Hematopoietic multipotent progenitor cell treated with erythropoietin and hydrocortisone succinate and interleukin-3 and kit ligand, for 6 days (in vitro differentiated cells): ENCODE results near the gene CDH13.
A peak's percentile ranks its signal among the peaks of the same experiment; 100 is the strongest.

Experiments
- DNase-seq: peaks from one replicate; pipeline ENCODE4 v3.0.0-alpha.2; 2015

The CDH13 gene

DNA sequence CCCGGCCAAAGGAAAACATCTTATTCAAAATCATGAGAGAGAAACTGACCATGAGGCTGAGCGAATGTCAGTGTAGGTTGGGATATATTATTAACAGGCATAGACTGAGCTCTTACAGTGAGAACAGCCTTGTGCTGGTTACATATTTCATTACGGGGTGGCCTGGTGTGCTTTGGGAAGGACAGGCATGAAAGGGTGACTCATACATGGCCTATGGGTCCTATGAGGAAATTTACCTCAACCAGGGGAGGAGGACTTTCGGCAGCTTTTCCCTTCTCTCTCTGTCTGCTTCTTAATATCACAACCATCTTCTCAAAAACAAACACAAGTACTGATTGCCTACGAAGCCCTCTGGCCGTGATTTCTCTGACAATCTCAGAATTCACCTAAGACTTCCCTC is 579.1 kb downstream of the CDH13 start:
- no peak for DNase-seq

DNA sequence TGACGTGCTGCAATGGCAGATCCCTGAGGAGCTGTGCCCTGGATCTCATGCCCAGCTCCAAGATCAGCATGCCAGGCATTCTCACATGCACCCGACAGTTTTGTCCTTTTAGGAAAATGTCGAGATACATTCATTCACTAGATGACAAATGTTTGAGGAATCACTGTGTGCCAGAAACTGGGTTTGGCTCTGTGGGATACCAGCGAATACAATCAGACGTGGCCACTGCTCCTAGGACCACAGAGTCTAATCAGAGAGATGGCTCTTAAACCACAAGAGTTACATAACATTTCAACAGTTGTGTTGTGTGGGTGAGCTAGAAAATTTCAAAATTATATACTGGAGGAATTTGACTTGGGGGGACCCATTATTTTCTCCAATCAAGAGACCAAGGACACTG is 579.7 kb downstream of the CDH13 start:
- DNase-seq, result peak; percentile 2

DNA sequence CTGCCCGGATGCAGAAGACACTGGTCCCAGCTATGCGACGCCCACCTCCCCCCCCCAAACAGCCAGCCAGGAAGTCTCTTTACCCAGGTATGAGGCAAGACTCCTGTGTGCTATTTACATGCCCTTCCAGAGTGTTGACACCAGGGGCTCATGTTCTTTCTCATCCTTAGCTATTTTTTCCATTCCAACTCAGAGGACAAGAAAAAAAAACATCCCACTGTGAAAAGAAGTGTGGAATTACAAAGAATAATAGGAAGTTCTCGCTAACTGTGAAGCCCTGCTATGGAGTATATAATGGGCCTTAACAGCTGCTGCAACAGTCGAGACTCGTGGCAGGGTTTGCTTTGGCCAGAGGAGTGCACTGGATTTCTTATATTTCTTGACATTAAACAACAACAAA is 584.9 kb downstream of the CDH13 start:
- DNase-seq, result no peak

DNA sequence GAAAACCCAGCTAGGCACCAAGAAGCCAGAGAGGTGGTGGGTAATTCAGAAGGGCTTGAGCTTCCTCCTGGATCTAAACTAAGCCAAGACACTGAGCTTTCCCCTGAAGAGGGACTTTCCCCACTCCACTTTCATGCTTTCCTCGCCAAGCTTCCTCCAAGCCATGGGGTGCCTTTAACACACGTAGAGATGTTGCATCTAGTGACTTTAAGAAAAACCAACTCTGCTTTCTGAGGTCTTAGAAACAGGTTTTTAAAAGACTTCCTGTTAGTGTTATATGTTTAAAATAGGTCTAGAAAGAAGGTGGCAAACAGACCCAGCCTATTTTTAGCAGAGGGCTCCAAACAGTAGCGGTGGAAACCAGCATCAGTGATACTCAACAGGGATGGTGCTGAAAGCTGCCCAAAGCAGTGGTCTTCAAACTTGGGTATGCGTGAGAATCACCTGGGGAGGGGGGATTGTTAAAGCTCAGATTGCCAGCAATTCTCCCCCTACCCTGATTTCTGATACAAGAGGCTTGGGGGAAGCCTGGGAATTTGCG is 585.6 kb downstream of the CDH13 start:
- no peak for DNase-seq

DNA sequence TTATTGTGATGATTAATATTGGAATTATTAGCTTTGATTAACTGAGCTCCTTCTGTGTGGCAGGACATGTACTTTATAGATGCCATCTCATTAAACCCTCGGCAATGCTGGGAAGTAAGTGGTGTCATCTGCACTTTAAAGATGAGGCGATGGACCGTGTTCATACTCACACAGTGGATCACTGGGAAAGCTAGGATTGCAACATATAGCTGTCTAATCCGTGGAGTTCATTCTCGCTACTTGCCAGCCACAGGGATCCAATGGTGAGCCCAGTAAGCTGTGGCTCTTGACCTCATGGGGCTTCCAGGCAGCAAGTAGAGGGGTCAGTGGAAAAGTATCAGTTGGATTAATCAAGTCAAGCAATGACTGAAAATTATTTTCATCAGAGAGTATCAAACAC is 587.9 kb downstream of the CDH13 start:
- DNase-seq, result no peak

DNA sequence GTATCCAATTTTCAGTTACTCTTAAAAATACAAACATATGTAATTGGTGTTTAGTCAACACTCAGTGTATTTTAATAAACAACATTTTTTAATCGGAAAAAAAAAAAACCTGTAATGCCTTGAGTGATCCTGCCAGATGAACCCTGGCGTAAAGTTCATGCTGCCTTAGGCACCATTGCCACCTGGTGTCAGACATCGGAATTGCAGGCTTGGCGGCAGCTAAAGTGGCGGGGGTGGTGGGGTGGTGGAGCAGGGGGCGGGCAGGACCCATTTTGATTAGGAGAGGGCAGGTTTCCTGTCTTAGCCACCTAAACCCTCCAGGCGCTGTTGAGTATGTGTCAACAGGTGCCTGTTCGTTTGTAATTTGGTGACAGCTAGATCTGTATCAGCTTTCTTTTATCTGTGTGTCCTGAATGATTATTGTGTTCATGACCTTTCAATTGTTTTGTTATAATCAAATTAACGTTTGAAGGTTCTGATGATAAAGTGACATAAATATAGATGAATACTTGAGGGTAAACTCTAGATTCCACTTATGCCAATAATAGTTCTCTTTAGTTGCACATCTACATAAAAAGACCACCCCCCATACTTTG is 588.7 kb downstream of the CDH13 start:
- peak; percentile 58 for DNase-seq

DNA sequence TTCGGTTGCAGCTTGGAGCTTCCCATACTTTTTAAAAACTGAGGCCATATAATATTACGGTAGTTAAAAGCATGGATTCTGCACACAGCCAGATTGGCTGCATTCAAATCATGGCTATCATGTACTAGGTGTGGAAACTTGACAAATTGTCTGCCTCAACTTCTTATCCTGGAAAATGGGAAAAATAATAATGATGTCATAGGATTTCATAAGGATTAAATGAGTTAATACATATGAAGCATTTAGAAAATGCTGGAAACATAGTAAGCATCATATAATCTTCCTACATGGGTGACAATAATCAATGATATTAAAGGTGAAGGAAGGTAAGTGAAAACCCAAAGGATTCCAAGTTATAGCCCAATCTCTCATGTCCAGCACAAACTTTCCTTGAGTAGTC is 592.5 kb downstream of the CDH13 start:
- no peak for DNase-seq

DNA sequence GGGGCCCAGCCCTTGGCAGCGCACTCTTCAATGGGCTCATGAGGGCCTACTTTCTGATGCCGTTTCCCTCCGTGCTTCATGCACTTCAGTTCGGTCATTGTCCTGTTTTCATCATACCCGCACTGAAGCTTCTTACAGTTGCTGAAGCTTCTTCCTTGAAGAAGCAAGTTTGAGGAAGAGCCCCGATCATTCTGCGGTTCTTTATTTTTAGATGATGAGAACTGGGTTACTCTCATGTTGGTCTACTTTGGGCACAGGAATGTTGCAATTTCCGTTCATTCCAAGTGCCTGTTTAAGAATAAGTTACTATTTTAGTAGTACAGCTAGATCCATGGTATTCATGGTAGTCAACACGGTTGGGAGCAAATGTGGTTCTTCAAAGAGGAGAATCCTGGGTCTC is 593.3 kb downstream of the CDH13 start:
- DNase-seq, result no peak

DNA sequence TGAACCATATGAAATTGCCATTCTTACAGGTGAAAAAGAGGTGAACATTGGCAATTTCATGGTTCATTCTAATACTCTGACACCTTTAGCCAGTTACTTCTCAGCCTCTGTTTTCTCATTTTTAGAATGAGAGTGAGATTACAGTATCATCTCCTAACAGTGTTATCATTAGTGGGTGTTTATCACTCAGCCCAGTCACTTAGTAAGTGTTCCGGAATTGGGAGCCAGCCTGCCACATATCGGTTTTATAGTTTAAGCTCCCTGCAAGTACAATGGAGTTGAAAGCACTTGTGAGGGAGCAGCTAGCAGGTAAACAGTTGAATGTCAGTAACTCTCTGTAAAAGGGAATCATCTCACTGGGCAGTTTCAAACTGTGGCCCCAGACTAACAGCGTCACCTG is 597.9 kb downstream of the CDH13 start:
- no peak for DNase-seq

DNA sequence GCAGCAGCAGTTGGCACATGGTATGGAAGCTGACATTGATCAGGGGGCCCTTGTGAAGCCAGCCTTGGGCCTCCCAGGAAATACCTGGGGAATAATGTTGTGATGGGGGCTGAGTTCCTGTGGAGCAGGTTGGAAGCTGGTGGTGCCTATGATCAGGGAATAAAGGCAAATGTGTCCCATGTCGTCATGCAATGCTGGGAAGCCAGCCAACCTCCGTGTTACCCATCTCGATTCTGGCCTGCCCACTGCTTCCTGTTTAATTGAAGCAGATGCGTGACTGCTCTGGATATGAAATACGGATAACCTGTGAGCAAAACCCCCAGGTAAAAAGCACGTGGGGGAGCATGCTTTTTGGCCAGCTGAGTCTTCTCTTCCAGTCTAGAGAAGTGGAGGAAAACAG is 600.6 kb downstream of the CDH13 start:
- no peak for DNase-seq

DNA sequence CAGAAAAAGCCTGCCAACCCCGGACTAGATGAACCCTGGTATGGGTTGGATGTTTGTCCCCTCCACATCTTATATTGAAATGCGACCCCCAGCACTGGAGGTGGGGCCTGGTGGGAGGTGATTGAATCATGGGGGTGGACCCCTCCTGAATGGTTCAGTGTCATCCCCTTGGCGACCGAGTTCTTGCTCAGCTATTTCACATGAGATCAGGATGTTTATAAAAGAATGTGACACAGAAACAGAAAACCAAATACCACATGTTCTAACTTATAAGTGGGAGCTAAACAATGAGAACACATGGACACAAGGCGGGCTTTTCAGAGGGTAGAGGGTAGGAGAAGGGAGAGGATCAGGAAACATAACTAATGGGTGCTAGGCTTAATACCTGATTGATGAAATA is 605.0 kb downstream of the CDH13 start:
- no peak for DNase-seq

DNA sequence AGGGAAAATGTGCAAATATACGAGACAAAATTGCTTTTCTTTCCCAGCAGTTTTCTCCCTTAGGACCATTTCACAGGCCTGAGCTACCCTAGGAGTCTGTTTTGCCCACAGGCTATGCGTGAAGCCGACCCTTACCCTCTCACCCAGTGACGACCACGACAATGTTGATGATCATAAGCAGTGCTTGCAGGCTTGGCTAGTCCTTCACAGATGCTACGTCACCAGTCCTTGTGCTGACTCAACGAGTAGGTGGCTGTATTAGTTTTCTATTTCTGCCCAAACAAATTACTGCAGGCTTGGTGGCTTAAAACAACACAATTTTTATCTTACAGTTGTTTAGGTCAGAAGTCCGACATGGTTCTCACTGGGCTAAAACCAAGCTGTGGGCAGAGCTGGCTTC is 606.4 kb downstream of the CDH13 start:
- DNase-seq, result no peak

DNA sequence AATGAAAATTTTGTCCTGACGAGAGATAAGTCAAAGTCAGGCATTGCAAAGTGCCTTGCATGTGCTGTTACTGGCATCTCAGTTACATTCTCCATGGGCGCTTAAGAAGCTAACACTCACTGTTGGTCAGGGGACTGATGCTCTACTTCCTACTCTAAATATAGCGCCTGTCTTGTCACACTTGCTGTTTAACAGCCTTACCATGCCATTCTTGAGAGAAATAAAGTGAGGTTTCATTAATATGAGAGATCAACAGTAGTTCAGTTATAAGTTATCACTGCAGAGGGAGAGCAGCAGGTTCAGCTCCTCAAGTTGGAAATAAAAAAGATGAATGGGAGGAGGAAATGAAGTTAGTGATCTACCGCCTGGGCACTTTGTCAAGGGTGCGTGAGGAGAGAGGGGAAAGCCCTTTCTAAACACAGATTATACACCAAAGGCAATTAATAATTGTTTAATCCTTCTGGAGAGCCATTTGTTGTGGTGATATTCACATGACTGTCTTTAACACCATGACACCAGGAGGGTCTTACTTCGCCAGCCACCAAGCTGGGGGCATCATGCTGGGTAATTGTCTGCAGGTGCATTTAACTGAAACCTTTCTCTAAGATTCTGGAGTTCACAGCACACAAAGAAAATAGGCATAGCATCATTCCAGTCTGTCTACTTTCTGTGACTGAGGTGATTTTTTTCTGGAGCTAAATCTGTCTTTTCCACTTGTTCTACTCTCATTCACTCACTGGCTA is 612.4 kb downstream of the CDH13 start:
- DNase-seq, result no peak

DNA sequence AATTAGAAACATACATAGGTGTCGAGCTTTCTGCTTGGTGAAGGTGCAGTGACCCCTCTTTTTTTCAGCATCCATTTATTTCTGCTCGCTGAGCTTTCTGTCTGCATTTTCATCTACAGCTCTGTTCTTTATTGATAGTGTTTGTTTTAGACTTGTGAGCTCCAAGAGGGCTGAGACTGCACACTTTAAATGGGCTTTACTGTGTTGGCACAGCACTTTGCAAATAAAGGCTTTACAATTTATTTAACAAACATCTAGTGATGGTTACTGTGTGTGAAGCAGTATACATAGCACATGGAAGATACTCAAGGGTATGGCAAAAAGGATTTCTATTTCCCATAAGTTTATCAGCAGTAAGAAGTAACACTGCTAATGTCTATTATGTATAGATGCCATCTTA is 617.3 kb downstream of the CDH13 start:
- no peak for DNase-seq

DNA sequence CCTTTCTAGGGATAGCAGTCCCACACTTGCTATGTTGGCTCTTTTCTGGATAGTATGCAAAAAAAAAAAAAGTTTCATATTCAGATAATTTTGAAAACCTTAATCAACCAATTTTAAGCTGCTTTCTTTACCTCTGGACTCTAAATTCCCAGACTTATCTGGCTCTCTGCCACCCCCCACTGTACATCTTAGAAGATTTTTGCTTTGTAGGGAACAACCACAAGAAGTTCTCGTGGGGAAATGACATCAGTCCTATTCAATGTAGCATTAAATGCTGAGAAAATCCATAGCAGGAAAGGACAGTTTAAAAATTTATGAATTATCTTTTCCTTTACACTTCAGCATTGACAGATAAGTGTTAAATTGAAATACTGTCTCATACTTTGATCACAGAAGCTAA is 618.3 kb downstream of the CDH13 start:
- DNase-seq, result no peak

DNA sequence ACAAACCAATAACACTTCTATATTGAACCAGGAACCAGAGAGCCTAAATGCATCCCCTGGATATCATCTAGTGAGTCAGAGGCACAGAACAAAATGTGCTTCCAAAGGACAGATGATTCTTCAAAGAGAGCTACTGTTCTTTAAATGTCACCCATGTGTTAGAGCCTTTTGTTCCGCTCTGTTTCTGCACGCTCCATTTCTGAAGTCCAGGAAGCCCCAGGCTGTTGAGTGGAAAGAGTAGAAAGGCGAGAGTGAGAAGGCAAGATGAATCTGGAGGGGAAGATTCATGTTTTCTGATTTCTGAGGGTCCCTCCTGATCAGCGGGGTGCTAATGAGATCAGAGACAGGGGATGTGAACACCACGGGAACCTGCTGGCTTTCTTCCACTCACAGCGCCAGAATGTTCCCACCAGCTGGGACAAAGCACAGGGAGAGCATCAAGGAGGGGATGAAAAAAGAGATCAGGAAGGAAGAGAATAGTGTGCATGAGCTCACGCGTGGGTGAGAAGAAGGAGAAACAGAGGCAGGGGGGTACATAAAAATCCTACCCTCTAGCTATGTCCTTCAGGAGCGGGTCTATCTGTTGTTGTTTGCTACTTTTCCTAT is 621.1 kb downstream of the CDH13 start:
- no peak for DNase-seq

DNA sequence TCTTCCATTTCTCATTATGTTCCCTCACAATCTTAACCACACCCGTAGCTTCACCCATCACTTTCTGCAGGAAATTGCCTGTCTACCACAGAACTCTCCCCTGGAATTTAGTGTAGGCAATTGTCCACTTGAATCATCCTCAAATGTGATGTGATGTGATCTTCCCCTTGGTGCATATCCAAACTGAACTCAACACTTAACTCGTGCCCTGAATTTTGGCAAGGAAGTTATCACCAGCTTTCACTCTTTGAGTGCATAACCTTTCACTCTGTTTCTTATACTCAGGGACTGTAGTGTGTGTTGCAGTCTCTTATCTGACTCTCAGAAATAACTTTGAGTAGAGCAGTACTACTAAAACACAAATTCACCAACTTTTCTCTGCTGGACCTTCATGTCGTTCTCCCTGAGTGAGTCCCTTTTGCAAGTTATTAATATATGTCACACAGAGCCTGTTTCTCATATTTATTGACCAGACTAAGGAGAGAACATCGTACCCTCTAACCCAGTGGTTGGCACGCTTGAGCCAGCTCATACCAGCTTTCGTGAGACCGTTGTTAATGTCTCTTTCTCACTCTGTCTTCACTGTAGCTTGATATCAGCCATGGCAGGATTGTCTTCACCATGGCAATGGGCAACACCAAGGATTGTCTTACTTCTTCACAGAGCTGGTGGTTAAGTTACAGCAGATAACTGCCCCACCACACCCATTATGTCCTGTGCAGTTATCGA is 622.1 kb downstream of the CDH13 start:
- DNase-seq, result peak; percentile 0

DNA sequence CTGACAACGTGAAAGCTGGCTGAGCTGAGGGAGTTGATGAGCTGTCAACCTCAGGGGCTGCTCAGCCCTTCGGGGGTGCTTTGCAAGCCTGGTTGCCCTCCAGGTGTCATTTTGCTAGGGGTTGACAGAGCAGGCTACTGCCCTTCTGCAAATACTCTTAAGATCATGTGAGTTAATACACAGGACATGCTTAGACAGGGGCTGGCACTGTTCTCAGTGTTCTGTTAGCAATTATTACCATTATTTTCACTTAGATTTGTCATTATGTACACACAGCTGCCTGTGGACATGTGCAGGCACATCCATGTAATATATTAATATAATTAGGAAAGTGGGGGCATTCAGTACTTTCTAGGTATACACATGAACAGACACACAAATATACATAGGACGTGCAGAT is 626.8 kb downstream of the CDH13 start:
- DNase-seq, result no peak

DNA sequence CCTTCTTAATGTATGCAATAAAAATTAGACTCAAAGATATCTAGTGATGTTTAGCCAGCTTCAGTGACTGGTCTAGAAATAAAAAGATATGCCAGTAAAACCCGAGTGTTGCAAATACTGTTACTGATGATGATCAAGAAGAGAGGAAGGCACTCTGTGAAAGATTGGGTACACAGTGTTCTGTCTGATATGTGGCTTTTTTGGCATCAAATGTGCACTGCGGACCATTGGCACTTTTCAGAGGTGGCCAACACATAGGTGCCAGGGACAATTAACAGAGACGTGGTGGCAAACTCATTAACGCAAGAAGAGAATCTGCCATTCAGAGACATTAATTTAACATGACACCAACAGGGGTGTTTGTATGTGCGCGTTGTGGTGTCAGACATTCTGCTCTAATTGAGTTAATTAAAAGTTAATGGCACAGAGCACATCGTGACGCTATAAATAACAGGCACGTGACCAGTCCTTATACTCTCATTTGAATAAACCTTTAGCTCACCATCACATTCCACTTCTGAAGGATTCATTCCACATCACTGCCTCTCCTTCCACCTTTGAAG is 631.7 kb downstream of the CDH13 start:
- DNase-seq, result no peak

DNA sequence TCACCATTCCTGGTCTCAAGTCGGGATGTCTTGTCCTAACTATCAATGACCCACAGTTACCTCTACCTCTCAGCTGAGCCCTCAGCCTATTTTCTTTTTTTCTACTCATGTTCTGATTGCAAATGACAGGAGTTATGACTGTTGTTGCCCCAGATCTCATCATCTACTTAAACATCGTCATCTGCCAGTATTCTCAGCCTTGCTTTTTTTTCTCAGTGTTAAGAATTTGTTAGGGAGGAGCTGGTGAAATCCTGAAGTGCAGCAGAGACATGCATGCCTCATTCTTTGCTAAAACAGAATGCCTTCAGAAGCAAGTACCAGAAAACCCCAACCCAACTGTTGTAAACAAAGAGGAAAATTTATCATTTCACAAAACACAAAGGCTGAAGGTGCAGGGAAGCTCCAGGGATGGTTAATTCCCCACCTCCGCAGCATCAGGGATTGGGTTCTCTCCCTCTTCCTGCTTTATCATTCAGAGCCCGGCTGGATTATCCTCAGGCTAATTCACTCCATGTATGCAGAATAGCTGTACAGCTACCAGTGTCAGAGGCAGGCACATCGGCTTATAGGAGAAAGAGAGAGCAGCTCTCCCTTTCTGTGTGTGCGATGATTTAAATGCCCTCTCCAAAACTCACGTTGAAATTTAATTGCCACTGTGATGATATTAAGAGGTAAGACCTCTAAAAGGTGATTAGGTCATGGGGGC is 640.2 kb downstream of the CDH13 start:
- no peak for DNase-seq

DNA sequence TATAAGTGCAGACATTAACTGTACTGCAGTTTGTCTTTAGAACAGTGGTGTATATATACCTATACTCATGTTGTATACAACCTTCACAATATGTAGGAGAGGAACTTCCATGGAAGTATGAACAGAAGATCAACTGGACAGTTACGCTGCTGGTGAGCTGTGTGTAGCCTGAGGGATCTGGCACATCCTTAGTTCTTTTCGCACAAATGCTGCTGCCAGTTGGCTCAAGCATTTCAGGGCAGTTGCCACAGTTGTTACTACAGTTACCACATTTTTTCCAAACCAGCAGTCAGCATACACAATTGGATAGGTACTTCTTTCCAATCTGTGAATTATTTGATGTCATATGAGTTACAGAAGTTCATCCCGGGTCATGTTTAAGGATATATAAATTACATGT is 641.4 kb downstream of the CDH13 start:
- DNase-seq, result no peak

DNA sequence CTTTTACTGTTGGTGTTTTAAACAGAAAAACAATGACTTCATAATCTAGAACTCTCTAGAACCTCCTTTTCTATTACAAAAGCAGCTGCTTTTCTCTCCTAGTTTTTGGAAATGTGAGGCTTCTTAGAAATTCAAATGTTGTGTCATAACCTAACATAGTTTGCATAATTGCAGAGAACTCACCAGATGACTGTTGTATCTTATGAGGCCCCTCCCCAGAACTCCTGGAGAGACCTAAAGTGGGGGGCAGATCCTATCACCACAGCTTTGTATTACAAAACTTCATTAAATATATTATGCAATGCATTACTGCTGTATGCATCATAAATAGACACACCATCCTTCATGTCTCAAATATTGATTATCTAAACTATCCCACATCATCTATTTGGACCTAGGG is 642.3 kb downstream of the CDH13 start:
- DNase-seq, result no peak

DNA sequence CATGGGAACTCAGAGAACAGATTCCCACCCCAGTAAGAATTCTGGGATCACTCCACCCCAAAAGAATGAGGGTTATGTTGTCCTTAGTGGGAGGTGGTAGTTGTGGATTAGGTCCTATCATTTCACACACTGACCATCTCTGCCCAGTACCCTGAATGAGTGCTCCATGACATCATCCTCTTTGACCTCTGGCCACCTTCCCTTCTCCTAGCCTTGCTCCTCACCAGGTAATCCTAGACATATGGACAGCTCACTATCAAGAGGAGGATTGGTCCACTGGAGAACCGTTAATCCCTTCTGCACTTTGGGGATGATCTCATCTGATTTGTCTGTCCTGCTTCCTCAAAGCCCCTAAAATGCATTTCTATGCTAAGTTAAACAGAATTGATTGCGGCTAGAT is 642.8 kb downstream of the CDH13 start:
- no peak for DNase-seq
